DMS53 (cell line): Measurements from ENCODE around the gene RPS6KC1.
"Not testable (repeated sequence)": the region's sequence is repeated elsewhere in the genome, so short reads cannot be mapped to it uniquely, and the experiment has no call there.

ENCODE experiments used
- DNase-seq: peaks from one replicate; lab custom pipeline; 2025; lab: John Stamatoyannopoulos, UW

The RPS6KC1 gene

GRCh38 chr1:213110349-213111300, 59.6 kb downstream of the RPS6KC1 start:
- no peak for DNase-seq

DNA sequence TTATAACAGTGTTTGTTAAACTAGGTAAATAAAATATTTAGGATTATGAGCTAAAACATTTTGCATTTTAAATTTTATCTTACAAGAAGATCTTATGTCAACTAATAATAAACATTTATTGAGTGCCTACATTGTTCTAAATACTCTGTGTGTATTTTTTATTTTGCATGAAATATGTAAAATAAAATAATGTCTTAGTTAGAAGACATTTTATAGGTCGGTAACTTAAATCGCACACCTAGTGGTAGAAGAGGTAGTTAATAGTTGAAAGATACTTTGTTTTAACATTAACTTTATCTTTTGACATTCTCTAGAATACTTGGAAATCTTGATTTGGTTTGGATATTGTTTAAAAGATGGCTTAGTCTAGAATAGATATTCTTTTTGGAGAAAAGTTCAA, 60.5 kb downstream of the RPS6KC1 start:
- DNase-seq, result no peak

DNA sequence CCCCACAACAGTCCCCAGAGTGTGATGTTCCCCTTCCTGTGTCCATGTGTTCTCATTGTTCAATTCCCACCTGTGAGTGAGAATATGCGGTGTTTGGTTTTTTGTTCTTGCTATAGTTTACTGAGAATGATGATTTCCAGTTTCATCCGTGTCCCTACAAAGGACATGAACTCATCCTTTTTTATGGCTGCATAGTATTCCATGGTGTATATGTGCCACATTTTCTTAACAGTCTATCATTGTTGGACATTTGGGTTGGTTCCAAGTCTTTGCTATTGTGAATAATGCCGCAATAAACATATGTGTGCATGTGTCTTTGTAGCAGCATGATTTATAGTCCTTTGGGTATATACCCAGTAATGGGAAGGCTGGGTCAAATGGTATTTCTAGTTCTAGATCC, 61.7 kb downstream of the RPS6KC1 start:
- not testable (repeated sequence) for DNase-seq

- not testable (repeated sequence) for DNase-seq
These were observed 66.7 kb downstream of the RPS6KC1 start for GRCh38 chr1:213117699-213118180.

DNA sequence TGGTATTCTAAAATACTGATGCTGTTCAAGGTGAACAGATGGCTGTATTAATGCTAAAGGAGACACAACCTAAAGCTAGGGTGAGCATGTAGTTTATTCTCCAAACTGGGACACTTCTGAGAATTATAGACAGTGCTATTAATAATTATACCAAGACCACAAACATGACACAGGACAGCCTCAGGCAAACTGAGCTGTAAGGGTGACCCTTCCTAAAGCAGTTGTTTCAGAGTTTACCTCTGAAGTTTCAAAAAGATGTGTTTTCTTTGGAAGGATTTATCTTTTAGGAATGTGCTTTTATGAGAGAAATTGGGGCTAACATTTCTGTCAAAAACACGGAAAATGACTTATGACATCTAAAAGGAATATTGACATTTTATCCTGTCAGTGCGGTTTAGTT, 68.8 kb downstream of the RPS6KC1 start:
- no peak for DNase-seq

- DNase-seq, result no peak
These were observed 69.3 kb downstream of the RPS6KC1 start for GRCh38 chr1:213120386-213120785.

DNA sequence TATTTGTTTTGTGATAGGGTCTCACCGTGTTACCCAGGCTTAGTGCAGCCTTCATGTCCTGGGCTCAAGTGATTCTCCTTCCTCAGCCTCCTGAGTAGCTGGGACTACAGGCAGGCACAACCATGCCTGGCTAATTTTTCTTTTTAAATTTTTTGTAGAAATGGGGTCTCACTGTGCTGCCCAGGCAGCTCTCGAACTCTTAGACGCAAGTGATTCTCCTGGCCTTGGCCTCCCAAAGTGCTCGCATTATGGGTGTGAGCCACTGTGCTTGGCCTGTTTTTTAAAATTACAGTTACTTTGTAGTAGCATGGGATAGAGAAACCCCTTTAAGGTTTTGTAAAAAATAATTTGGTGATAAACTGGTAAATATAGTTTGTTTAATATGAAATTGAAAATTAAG, 69.9 kb downstream of the RPS6KC1 start:
- no peak for DNase-seq

GRCh38 chr1:213122514-213122929, 71.5 kb downstream of the RPS6KC1 start:
- DNase-seq, result peak; percentile 84

- no peak for DNase-seq
These were observed 72.0 kb downstream of the RPS6KC1 start for GRCh38 chr1:213123087-213123486.

DNA sequence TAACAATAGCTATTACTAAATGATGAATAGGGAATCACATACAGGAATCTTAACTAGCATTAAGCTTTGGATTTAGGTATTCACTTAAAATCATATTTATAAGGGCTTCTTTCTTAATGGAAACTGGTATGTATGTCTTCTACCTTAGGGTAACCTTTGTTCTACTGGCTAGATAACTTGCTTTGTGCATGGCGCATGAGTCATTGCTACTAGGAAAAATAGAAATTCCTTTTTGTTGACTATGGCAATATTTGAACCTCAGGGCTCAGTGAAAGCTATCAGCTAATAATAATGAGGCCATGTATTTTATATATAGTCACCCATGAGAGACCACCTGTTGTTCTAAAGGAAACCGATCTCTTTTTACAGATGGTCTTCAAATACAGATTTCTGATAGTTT, 72.5 kb downstream of the RPS6KC1 start:
- peak; percentile 53 for DNase-seq

- no peak for DNase-seq
These were observed 73.5 kb downstream of the RPS6KC1 start for GRCh38 chr1:213124590-213124989.

- DNase-seq, result no peak
These were observed 74.6 kb downstream of the RPS6KC1 start for GRCh38 chr1:213125643-213126042.

DNA sequence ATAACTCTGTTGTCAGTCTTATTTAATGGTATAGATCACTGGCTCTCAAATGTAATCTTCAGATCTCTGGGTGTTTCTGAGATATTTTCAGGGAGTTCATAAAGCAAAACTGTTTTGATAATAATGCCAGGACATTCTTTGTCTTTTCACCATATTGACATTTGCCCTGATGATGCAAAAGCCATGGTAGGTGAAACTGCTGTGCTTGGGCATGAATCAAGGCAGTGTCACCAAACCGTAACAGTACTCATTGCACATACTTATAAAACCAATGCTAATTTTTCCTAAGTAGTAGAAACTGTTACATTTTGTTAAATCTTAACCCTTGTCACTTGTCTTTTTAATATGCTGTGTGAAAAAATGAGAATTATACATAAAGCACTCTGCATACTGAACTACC, 76.0 kb downstream of the RPS6KC1 start:
- DNase-seq, result no peak

GRCh38 chr1:213131851-213132655, 81.0 kb downstream of the RPS6KC1 start:
- DNase-seq, result peak; percentile 45

- peak; percentile 41 for DNase-seq
These were observed 84.5 kb downstream of the RPS6KC1 start for GRCh38 chr1:213135572-213135971.

DNA sequence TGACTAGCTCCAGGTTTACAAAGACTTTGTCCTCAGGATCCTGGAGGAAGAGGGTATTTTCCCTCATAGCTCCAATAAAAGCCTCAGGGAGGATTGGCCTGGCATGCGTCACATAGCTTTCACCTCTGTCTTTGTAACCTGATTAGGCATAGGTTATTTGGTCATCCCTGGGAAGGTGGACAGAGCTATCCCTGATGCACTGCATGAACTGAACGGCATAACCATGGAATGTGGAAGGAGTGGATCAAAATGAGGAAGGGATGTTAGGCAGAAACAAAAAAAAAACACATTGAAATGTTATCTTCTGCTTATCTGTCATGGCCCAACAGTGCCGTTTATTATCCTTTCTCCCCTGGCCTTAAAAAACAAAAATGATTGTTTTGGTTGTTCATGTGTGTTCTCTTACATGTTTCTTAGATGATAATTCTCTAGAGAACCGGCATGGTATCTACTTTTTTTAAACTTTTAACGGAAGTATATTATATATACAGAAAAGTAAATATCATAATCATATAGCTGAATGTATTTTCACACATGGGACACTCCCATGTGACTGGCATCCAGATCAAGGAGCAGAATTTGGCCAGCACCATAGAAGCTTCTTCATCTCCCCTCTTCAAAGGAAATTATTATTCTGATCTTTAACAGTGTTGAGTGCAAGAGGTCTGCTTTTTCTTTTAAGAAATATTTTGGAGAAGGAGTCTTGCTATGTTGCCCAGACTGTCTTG, 85.3 kb downstream of the RPS6KC1 start:
- DNase-seq, result peak; percentile 42

GRCh38 chr1:213138391-213138790, 87.3 kb downstream of the RPS6KC1 start:
- DNase-seq, result peak; percentile 97

GRCh38 chr1:213138892-213139291, 87.9 kb downstream of the RPS6KC1 start:
- peak; percentile 58 for DNase-seq

DNA sequence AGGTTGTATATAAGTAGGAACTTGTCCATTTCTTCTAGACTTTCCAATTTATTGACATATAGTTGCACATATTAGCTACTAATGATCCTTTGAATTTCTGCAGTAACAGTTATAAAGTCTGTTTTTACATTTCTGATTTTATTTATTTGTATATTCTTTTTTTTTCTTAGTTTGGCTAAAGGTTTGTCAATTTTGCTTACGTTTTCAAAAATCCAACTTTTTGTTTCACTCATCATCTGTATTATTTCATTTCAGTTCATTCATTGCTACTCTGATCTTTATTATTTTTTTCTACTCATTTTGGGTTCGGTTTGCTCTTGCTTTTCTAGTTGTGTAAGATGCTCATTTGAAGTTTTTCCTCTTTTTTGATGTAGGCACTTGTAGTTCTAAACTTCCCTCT, 97.9 kb downstream of the RPS6KC1 start:
- DNase-seq, result no peak

- DNase-seq, result not testable (repeated sequence)
These were observed 99.0 kb downstream of the RPS6KC1 start for GRCh38 chr1:213150090-213150489.

DNA sequence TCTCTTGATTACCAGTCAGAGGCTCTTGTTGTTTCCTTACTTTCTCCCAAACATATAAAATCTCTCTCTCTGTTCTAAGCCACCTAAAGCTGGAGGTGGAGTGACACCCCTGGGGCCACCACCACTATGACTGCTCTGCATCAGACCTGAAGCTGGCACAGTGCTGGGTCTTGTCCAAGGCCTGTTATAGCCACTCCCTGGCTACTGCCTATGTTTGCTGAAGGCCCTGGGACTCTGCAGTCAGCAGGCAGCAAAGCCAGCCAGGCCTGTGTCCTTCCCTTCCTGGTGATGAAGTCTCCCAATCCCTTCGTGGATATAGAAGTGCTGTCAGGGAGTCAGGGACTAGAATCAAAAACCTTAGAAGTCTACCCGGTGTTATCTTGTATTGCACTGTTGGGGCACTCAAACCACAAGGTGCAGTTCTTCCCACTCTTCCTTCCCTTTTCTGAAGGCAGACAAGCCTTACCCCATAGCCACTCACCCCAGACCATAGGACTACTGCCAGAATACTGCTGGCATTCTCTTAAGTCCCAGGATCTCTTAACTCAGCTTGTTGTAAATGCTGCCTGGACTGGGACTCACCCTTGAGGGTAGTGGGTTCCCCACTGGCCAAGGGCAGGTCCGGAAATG, 103.1 kb downstream of the RPS6KC1 start:
- no peak for DNase-seq

- no peak for DNase-seq
These were observed 108.3 kb downstream of the RPS6KC1 start for GRCh38 chr1:213159376-213159775.
